GM12878 (cell line): ENCODE results near the gene CCDC3. TPM values are rescaled to one million over a fixed set of nuclear protein-coding genes. Genes with fewer than 3 reads are reported as not detected.

Experiments used
- ATAC-seq: fragments of 200-7000 bp; cut with Tn5 transposase; 3 replicates; pipeline ENCODE4 v1.9.1; 2020; ENCODE audit warnings: mild to moderate bottlenecking, moderate library complexity
- BruUV-seq: library from RNA; stranded (reverse); fragments of 400-500 nt; replicated peaks from 2 replicates; lab custom pipeline; 2021; lab: Mats Ljungman, UMichigan
- CTCF ChIA-PET: fragments of 300-600 bp; sonication (Branson Sonifier 250); formaldehyde crosslinking; extraction: SDS; loops from one replicate; lab custom pipeline; 2021; ENCODE audit warnings: inconsistent platforms; lab: Yijun Ruan, JAX
- POLR2A ChIA-PET: fragments of 350-600 bp; formaldehyde crosslinking; extraction: SDS; loops from one replicate; lab custom pipeline; 2021; ENCODE audit warnings: inconsistent platforms; lab: Charles Lee
- RAD21 ChIA-PET: fragments of 300-600 bp; sonication (Branson Sonifier 250); formaldehyde crosslinking; loops from one replicate; lab custom pipeline; 2023; ENCODE audit warnings: antibody characterized with exemption; ENCODE audit not compliant: unreplicated experiment; lab: Charles Lee
- SMC1A ChIA-PET: fragments of 300-600 bp; sonication (Branson Sonifier 250); formaldehyde crosslinking; loops from one replicate; lab custom pipeline; 2023; ENCODE audit not compliant: unreplicated experiment, uncharacterized antibody; lab: Charles Lee
- DNase-seq: peaks from one replicate; pipeline ENCODE4 v3.0.0-alpha.2; 2011; ENCODE audit warnings: low read depth, low spot score
- FAIRE-seq: peaks from 3 replicates; lab custom pipeline; 2011; peaks lifted over from hg19 to GRCh38; lab: Jason Lieb, UNC
- H2AFZ ChIP-seq: 2 replicates; pipeline ENCODE4 v1.6.0; 2011; ENCODE audit warnings: low read depth, low read length, control low read depth; ENCODE audit not compliant: control insufficient read depth
- H3K27ac ChIP-seq: 2 replicates; pipeline ENCODE4 v1.5.1; 2011; ENCODE audit warnings: control low read depth; ENCODE audit not compliant: control insufficient read depth, insufficient read depth
- H3K27me3 ChIP-seq, 2 experiments: replicated peaks in 1 of 2; 2 replicates each; pipeline versions ENCODE4 v1.6.0 to v1.6.1; 2011; ENCODE audit warnings: low read length in 1 of 2; ENCODE audit not compliant: control insufficient read depth in 2 of 2, insufficient read depth in 2 of 2
- H3K36me3 ChIP-seq, 2 experiments: 2 replicates each; pipeline ENCODE4 v1.5.1; 2011; ENCODE audit warnings: low read length in 1 of 2; ENCODE audit not compliant: control insufficient read depth in 2 of 2, insufficient read depth in 2 of 2
- H3K4me1 ChIP-seq: 2 replicates; pipeline ENCODE4 v1.6.1; 2011; ENCODE audit warnings: mild to moderate bottlenecking, low read length, moderate library complexity, mixed read lengths; ENCODE audit not compliant: control insufficient read depth, insufficient read depth
- H3K4me2 ChIP-seq: 2 replicates; pipeline ENCODE4 v1.6.0; 2011; ENCODE audit warnings: control low read depth; ENCODE audit not compliant: control insufficient read depth, insufficient read depth
- H3K4me3 ChIP-seq: fragments of 200-600 bp; sonication (generic); 2 replicates; pipeline ENCODE4 v1.5.1; 2016
- H3K79me2 ChIP-seq: 2 replicates; pipeline ENCODE4 v1.6.0; 2011; ENCODE audit warnings: low read length; ENCODE audit not compliant: control insufficient read depth, insufficient read depth
- H3K9ac ChIP-seq: 2 replicates; pipeline ENCODE4 v1.8.0; 2011; ENCODE audit warnings: low read length, control low read depth, mixed read lengths; ENCODE audit not compliant: control insufficient read depth, insufficient read depth
- H3K9me3 ChIP-seq: replicated peaks from 3 replicates; pipeline ENCODE4 v1.5.1; 2011; ENCODE audit warnings: mild to moderate bottlenecking, low read length; ENCODE audit not compliant: control insufficient read depth, insufficient read depth
- H4K20me1 ChIP-seq: 2 replicates; pipeline ENCODE4 v1.6.0; 2011; ENCODE audit not compliant: control insufficient read depth, insufficient read depth
- BHLHE40 ChIP-seq, 2 experiments: fragments of 450-650 bp in 1 of 2; IDR thresholded peaks; 2 replicates each; pipeline ENCODE4 v1.6.1; 2011 to 2017; ENCODE audit warnings: low read depth in 2 of 2, borderline replicate concordance in 1 of 2, improper control_type of control experiment in 1 of 2, low read length in 1 of 2, mild to moderate bottlenecking in 1 of 2
- CBFB ChIP-seq: IDR thresholded peaks from 2 replicates; pipeline ENCODE4 v1.6.1; 2016; ENCODE audit warnings: antibody characterized with exemption, low read depth
- EED ChIP-seq: sonication (generic); IDR thresholded peaks from 2 replicates; pipeline ENCODE4 v1.6.1; 2016; ENCODE audit warnings: antibody characterized with exemption, low read depth
- EZH2 ChIP-seq: IDR thresholded peaks from 2 replicates; pipeline ENCODE4 v1.6.1; 2012; ENCODE audit warnings: low read depth, mild to moderate bottlenecking, control low read depth, inconsistent platforms, low read length, borderline replicate concordance; ENCODE audit not compliant: control insufficient read depth
- IKZF2 ChIP-seq, 2 experiments: fragments of 450-650 bp; IDR thresholded peaks; 2 replicates each; pipeline ENCODE4 v1.6.1; 2017; ENCODE audit warnings: mild to moderate bottlenecking in 2 of 2, moderate library complexity in 2 of 2
- NR2C2 ChIP-seq: IDR thresholded peaks from 2 replicates; pipeline ENCODE4 v1.6.1; 2011; ENCODE audit warnings: borderline replicate concordance, low read depth; ENCODE audit not compliant: control insufficient read depth, insufficient read length
- RFX5 ChIP-seq: IDR thresholded peaks from 2 replicates; pipeline ENCODE4 v1.6.1; 2011; ENCODE audit warnings: low read depth, low read length, improper control_type of control experiment
- SMARCA5 ChIP-seq: fragments of 450-650 bp; IDR thresholded peaks from 2 replicates; pipeline ENCODE4 v1.6.1; 2017; ENCODE audit warnings: mild to moderate bottlenecking
- WGBS: methylation state at CpG from one replicate; pipeline ENCODE4 v1.1.6; 2016; ENCODE audit warnings: low lambda C conversion rate; ENCODE audit not compliant: insufficient replicate concordance, insufficient coverage; ENCODE audit errors: missing lambda C conversion rate; 5-methylcytosine and 5-hydroxymethylcytosine counted together
- in situ Hi-C: fragments of 300-500 bp; cut with MboI; formaldehyde crosslinking; loops from 9 replicates; pipeline ENCODE4 v1.14.3; 2018; ENCODE audit warnings: mixed read lengths
- intact Hi-C: fragments of 100-400 bp; cut with micrococcal nuclease; formaldehyde crosslinking; loops from one replicate; pipeline ENCODE4 v1.14.2; 2022; ENCODE audit not compliant: unreplicated experiment
- polyA plus RNA-seq, 11 experiments: library from polyadenylated mRNA; depleted of rRNA in 4 of 11; unstranded in 6 of 11; stranded (reverse) in 5 of 11; fragments of >200 nt; fragmentation: Nextera tagmentation in 4 of 11; fragmentation: Illumina TruSeq in 1 of 11; extraction: Ambion mirVana in 4 of 11; extraction: Trizol in 1 of 11; gene quantifications; 1 replicate in 1 of 11; 2 replicates in 10 of 11; pipeline versions ENCODE4 v1.2.1 to v1.2.3, GENCODE V29; 2011 to 2016; ENCODE audit warnings: inconsistent platforms in 2 of 11, missing spikeins in 2 of 11, low read depth in 1 of 11
- total RNA-seq, 4 experiments: library from RNA; depleted of rRNA in 3 of 4; stranded (reverse); fragments of >200 nt in 3 of 4; fragmentation: Illumina TruSeq in 1 of 4; extraction: Trizol in 1 of 4; gene quantifications; 2 replicates each; pipeline versions ENCODE4 v1.2.1 to v1.2.3, GENCODE V29; 2013 to 2021
- TF ChIP-seq, protein P1 (sequence below): fragments of 450-650 bp; formaldehyde crosslinking; IDR thresholded peaks from 2 replicates; pipeline ENCODE4 v1.4.0; 2020; ENCODE audit warnings: mild to moderate bottlenecking, moderate library complexity
- TF ChIP-seq, protein P2 (sequence below): fragments of 450-650 bp; IDR thresholded peaks from 2 replicates; pipeline ENCODE4 v1.6.1; 2014; ENCODE audit warnings: mild to moderate bottlenecking

The CCDC3 gene
- total and polyA plus RNA-seq, 10 of the 15 experiments (the other 5 are each of a cell fraction or from before 2014, with no cell fraction given), result 0.08 TPM; not detected in 9

DNA sequence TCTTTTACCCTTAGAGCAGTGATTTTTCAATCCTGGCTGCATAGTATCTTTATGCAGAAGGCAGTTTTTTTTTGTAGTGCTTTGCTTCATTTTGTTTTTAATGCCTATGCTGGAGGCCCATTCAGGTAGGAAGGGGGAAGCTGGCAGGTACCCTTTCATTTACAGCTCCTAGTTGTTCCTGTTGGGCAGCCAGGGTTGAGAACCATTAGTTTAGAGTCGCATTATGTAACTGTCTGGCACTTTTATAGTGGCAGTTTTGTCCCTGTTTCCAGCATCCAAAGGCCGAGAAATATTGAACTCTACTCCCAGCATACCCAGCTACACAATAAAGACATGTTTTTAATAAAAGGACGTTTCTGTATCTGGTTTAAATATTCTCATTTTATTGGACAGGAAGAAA, 110.6 kb downstream of the CCDC3 start:
- Histone ChIP-seq H3K9me3 (no peaks in the 10 kb centered on the region; the same call in 2 of the 3 replicates), H3K27ac (no peak overlapping the region), H2AFZ (no peak overlapping the region), H3K4me2 (no peak overlapping the region), H3K4me1 (no peaks in the 10 kb centered on the region), H3K9ac (no peak overlapping the region), H3K79me2 (no peaks in the 10 kb centered on the region), H3K4me3 (no peak overlapping the region), H3K27me3 (no peaks in the 10 kb centered on the region; a peak in 1 of 4 replicates), H3K36me3 (no peaks in the 10 kb centered on the region), H4K20me1 (no peaks in the 10 kb centered on the region)
- intact Hi-C loops, result no loop called here
- 12% methylated on average over 3 of the region's 3 CpGs for WGBS
- no TSS peak for BruUV-seq
- DNase-seq, result no peak
- ChIA-PET POLR2A (no interaction called here), SMC1A (no interaction called here), RAD21 (no interaction called here), CTCF (interaction anchor here (1.4 kb wide), 1 partner anchor 11 kb away, joined by 3 read pairs; no protein-coding TSS in a partner anchor)
- TF ChIP-seq EED, result no peak
- TF ChIP-seq EZH2, result no peak
- no peak for TF ChIP-seq BHLHE40 (IDR thresholded peaks at IDR 0.05; ENCODE audit: borderline replicate concordance in 1 of 2, low read depth in 2 of 2, low read length in 1 of 2)
- TF ChIP-seq RFX5, result no peak
- no peak for TF ChIP-seq CBFB
- no peak for TF ChIP-seq SMARCA5
- TF ChIP-seq, protein P1, sequence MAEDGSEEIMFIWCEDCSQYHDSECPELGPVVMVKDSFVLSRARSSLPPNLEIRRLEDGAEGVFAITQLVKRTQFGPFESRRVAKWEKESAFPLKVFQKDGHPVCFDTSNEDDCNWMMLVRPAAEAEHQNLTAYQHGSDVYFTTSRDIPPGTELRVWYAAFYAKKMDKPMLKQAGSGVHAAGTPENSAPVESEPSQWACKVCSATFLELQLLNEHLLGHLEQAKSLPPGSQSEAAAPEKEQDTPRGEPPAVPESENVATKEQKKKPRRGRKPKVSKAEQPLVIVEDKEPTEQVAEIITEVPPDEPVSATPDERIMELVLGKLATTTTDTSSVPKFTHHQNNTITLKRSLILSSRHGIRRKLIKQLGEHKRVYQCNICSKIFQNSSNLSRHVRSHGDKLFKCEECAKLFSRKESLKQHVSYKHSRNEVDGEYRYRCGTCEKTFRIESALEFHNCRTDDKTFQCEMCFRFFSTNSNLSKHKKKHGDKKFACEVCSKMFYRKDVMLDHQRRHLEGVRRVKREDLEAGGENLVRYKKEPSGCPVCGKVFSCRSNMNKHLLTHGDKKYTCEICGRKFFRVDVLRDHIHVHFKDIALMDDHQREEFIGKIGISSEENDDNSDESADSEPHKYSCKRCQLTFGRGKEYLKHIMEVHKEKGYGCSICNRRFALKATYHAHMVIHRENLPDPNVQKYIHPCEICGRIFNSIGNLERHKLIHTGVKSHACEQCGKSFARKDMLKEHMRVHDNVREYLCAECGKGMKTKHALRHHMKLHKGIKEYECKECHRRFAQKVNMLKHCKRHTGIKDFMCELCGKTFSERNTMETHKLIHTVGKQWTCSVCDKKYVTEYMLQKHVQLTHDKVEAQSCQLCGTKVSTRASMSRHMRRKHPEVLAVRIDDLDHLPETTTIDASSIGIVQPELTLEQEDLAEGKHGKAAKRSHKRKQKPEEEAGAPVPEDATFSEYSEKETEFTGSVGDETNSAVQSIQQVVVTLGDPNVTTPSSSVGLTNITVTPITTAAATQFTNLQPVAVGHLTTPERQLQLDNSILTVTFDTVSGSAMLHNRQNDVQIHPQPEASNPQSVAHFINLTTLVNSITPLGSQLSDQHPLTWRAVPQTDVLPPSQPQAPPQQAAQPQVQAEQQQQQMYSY, result no peak
- TF ChIP-seq, protein P2, sequence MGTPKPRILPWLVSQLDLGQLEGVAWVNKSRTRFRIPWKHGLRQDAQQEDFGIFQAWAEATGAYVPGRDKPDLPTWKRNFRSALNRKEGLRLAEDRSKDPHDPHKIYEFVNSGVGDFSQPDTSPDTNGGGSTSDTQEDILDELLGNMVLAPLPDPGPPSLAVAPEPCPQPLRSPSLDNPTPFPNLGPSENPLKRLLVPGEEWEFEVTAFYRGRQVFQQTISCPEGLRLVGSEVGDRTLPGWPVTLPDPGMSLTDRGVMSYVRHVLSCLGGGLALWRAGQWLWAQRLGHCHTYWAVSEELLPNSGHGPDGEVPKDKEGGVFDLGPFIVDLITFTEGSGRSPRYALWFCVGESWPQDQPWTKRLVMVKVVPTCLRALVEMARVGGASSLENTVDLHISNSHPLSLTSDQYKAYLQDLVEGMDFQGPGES, result no peak
- no peak for TF ChIP-seq NR2C2
- no peak for TF ChIP-seq IKZF2 (IDR thresholded peaks at IDR 0.05)
- no peak for ATAC-seq
- in situ Hi-C loops, result no loop called here
- no peak for FAIRE-seq
